ENCODE results near the gene NDUFB5. TPM values are rescaled to one million over a fixed set of nuclear protein-coding genes. Genes with fewer than 3 reads are reported as not detected.

The NDUFB5 gene
- total and polyA plus RNA-seq, 2 donors: 117 to 177 TPM

DNA sequence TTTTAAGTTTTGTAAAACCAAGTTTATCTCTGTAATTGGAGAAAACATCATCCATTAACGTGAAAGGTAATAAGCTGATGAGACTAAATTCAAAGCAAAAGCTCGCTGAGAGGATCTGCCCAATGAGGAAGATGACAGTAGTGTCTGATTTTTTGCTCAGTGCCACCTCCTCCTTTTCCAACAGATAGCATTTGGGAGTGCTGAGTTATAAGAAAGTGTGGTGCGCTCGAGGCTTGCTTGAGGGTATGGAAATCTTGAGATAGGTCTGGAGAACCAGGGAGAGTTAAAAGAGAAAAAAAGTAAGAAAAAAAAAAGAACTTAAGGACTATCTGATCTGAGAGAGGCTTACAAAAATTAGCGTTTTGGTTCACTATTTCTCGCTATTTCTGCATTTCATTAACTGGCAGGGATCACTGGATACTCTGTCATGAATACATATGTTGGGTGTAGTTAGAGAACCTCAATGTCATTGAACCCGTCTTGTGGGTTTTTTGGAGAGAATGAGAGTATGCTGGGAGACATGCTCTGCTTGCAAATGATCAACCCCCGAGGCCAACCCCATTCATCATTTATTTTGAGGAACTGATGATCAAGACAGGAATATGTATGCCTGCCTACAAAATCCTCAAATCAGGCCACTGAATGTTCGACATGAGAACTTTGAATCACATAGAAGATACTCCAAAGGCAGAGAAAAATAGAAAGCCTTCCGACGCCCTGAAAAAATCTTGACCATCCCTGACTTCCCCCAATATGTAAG, 47.3 kb downstream of the NDUFB5 start:
- DNase-seq (ENCODE audit: low read depth in 6 of 9, low spot score in 9 of 9): no peak
- peaks cover 0 to 10% of the 10 kb centered on the region in 2 donors for H3K27me3 ChIP-seq (ENCODE audit: control insufficient read depth in 2 of 2, insufficient read depth in 1 of 2, low read length in 1 of 2)
- WGBS: 51% methylated on average over 11 of the region's 11 CpGs
- H3K9me3 ChIP-seq (ENCODE audit: control insufficient read depth in 2 of 2, insufficient read depth in 1 of 2, low read length in 1 of 2): no peaks in the 10 kb centered on the region
- H3K4me1 ChIP-seq (ENCODE audit: control insufficient read depth in 2 of 2, insufficient read depth in 2 of 2, low read length in 2 of 2): peaks cover 2 to 18% of the 10 kb centered on the region in 2 donors
- peak overlapping the region; percentile 42 to 89 for H3K4me3 ChIP-seq (ENCODE audit: low read length in 2 of 2)
- no peaks in the 10 kb centered on the region for H3K36me3 ChIP-seq (ENCODE audit: control insufficient read depth in 2 of 2, insufficient read depth in 2 of 2, low read length in 1 of 2)
- no peak overlapping the region for H3K27ac ChIP-seq (ENCODE audit: low read depth in 1 of 2, low read length in 1 of 2)

DNA sequence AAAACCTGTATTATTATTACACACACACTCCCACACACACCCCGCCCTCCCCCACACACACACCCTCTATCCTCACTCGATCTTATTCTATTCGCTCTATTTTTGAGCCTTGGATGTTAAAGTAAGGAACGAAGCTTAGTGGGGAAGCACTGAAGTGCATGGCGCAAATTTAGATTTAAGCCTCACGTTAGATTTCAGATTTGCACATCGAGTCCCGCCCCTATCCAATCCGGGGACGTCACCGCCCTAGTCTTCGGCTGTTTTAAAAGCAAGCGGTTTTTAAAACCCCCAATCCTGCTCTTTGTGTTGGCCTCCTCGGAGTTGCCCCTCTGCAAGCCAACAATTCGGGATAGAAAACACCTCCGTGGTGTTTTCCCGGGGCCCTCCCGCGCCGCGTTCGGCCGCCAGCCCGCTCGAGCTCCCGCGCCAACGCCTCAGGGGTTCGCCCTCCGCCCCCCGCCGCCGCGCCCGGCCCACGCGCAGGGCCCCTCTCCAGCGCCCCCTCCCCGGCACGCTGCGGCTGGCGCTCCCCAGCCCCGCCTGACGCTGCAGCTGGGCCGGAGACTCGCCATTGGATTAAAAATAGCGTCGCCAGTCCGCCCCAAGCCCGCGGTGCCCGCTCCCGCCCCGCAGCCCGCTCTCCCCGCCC, 48.0 kb downstream of the NDUFB5 start, which contains the start of gene USP13:
USP13 (plus strand) TSS at position 594 of the 649 bp plus-strand sequence. CDS start 186 bp downstream, outside the sequence.
- peaks cover 0 to 10% of the 10 kb centered on the region in 2 donors for H3K27me3 ChIP-seq (ENCODE audit: control insufficient read depth in 2 of 2, insufficient read depth in 1 of 2, low read length in 1 of 2)
- H3K27ac ChIP-seq (ENCODE audit: low read depth in 1 of 2, low read length in 1 of 2): peak within 1 kb of the TSS; percentile 87 to 94
- no peaks in the 10 kb centered on the region for H3K36me3 ChIP-seq (ENCODE audit: control insufficient read depth in 2 of 2, insufficient read depth in 2 of 2, low read length in 1 of 2)
- under 1% methylated on average over 55 of the region's 56 CpGs for WGBS
- H3K4me3 ChIP-seq (ENCODE audit: low read length in 2 of 2): peak within 1 kb of the TSS; percentile 78 to 89
- DNase-seq (ENCODE audit: low read depth in 6 of 9, low spot score in 9 of 9): peak in 8 of 9 donors; percentile 34 to 80 (median 45)
- H3K4me1 ChIP-seq (ENCODE audit: control insufficient read depth in 2 of 2, insufficient read depth in 2 of 2, low read length in 2 of 2): peaks cover 2 to 18% of the 10 kb centered on the region in 2 donors
- no peaks in the 10 kb centered on the region for H3K9me3 ChIP-seq (ENCODE audit: control insufficient read depth in 2 of 2, insufficient read depth in 1 of 2, low read length in 1 of 2)

DNA sequence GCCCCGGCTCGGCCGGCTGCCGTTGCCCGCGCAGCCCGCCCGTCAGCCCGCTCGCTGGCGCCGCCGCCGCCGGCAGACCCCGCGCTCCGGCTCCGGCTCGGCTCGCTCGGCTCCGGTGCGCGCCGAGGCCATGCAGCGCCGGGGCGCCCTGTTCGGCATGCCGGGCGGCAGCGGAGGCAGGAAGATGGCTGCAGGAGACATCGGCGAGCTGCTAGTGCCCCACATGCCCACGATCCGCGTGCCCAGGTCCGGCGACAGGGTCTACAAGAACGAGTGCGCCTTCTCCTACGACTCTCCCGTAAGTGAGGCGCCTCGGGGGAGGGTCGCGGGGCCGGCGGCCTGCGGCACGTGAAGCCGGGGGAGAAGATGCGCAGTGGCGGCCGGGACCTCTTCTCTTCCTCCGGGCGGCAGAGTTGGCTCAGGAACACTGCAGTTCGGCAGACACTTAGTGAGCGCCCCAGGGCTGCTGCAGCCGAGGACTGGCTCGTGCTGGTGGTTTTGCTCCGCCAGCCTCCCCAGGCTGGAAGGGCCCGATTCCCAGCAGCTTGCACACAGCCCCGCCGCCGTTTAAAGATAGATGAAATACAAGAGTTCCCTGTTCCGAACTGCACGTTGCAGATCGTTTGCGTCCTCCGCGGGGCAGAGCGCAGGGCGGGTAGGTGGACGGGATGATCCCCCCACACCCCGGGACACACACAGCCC, 48.7 kb downstream of the NDUFB5 start:
- H3K27me3 ChIP-seq (ENCODE audit: control insufficient read depth in 2 of 2, insufficient read depth in 1 of 2, low read length in 1 of 2): peaks cover 0 to 10% of the 10 kb centered on the region in 2 donors
- H3K9me3 ChIP-seq (ENCODE audit: control insufficient read depth in 2 of 2, insufficient read depth in 1 of 2, low read length in 1 of 2): no peaks in the 10 kb centered on the region
- peak overlapping the region; percentile 87 to 94 for H3K27ac ChIP-seq (ENCODE audit: low read depth in 1 of 2, low read length in 1 of 2)
- H3K4me3 ChIP-seq (ENCODE audit: low read length in 2 of 2): peak overlapping the region; percentile 78 to 89
- peak in 7 of 9 donors; percentile 46 to 84 (median 56) for DNase-seq (ENCODE audit: low read depth in 6 of 9, low spot score in 9 of 9)
- under 1% methylated on average over 77 of the region's 77 CpGs for WGBS
- no peaks in the 10 kb centered on the region for H3K36me3 ChIP-seq (ENCODE audit: control insufficient read depth in 2 of 2, insufficient read depth in 2 of 2, low read length in 1 of 2)
- H3K4me1 ChIP-seq (ENCODE audit: control insufficient read depth in 2 of 2, insufficient read depth in 2 of 2, low read length in 2 of 2): peaks cover 2 to 18% of the 10 kb centered on the region in 2 donors

DNA sequence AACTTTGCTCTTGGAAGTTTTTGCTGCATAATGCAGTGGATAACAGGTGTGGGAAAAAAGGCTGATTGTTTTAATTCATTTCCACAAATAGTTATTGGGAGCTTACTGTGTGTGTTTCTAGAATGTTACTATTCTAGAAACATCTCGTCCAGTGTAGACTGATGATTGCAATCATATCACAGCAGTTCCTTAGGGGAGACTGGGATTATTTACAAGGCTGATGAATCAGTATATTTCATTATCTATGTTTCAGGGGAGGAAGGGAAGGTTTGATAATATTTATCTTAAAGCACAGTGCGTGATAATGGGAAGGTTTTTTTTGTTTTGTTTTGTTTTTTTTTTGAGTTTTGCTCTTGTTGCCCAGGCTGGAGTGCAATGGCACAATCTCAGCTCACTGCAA, 50.6 kb downstream of the NDUFB5 start:
- peaks cover 2 to 18% of the 10 kb centered on the region in 2 donors for H3K4me1 ChIP-seq (ENCODE audit: control insufficient read depth in 2 of 2, insufficient read depth in 2 of 2, low read length in 2 of 2)
- H3K27ac ChIP-seq (ENCODE audit: low read depth in 1 of 2, low read length in 1 of 2): no peak overlapping the region
- 98% methylated on average over 2 of the region's 2 CpGs for WGBS
- DNase-seq (ENCODE audit: low read depth in 6 of 9, low spot score in 9 of 9): no peak
- no peaks in the 10 kb centered on the region for H3K36me3 ChIP-seq (ENCODE audit: control insufficient read depth in 2 of 2, insufficient read depth in 2 of 2, low read length in 1 of 2)
- no peak overlapping the region for H3K4me3 ChIP-seq (ENCODE audit: low read length in 2 of 2)
- peaks cover 0 to 10% of the 10 kb centered on the region in 2 donors for H3K27me3 ChIP-seq (ENCODE audit: control insufficient read depth in 2 of 2, insufficient read depth in 1 of 2, low read length in 1 of 2)
- H3K9me3 ChIP-seq (ENCODE audit: control insufficient read depth in 2 of 2, insufficient read depth in 1 of 2, low read length in 1 of 2): no peaks in the 10 kb centered on the region

GRCh38 chr3:179658606-179659005, 54.0 kb downstream of the NDUFB5 start:
- Histone ChIP-seq H3K27me3 (ENCODE audit: control insufficient read depth in 2 of 2, insufficient read depth in 1 of 2, low read length in 1 of 2) (peaks cover 0 to 4% of the 10 kb centered on the region in 2 donors), H3K27ac (ENCODE audit: low read depth in 1 of 2, low read length in 1 of 2) (no peak overlapping the region), H3K4me3 (ENCODE audit: low read length in 2 of 2) (no peak overlapping the region), H3K9me3 (ENCODE audit: control insufficient read depth in 2 of 2, insufficient read depth in 1 of 2, low read length in 1 of 2) (no peaks in the 10 kb centered on the region), H3K36me3 (ENCODE audit: control insufficient read depth in 2 of 2, insufficient read depth in 2 of 2, low read length in 1 of 2) (no peaks in the 10 kb centered on the region), H3K4me1 (ENCODE audit: control insufficient read depth in 2 of 2, insufficient read depth in 2 of 2, low read length in 2 of 2) (peaks cover 2 to 11% of the 10 kb centered on the region in 2 donors)
- DNase-seq (ENCODE audit: low read depth in 6 of 9, low spot score in 9 of 9): no peak
- 95% methylated on average over 2 of the region's 2 CpGs for WGBS

GRCh38 chr3:179660872-179661271, 56.3 kb downstream of the NDUFB5 start:
- Histone ChIP-seq H3K4me1 (ENCODE audit: control insufficient read depth in 2 of 2, insufficient read depth in 2 of 2, low read length in 2 of 2) (no peaks in the 10 kb centered on the region), H3K27me3 (ENCODE audit: control insufficient read depth in 2 of 2, insufficient read depth in 1 of 2, low read length in 1 of 2) (no peaks in the 10 kb centered on the region), H3K9me3 (ENCODE audit: control insufficient read depth in 2 of 2, insufficient read depth in 1 of 2, low read length in 1 of 2) (no peaks in the 10 kb centered on the region), H3K27ac (ENCODE audit: low read depth in 1 of 2, low read length in 1 of 2) (no peak overlapping the region), H3K36me3 (ENCODE audit: control insufficient read depth in 2 of 2, insufficient read depth in 2 of 2, low read length in 1 of 2) (no peaks in the 10 kb centered on the region), H3K4me3 (ENCODE audit: low read length in 2 of 2) (no peak overlapping the region)
- WGBS: 95% methylated on average over 3 of the region's 3 CpGs
- no peak for DNase-seq (ENCODE audit: low read depth in 6 of 9, low spot score in 9 of 9)

DNA sequence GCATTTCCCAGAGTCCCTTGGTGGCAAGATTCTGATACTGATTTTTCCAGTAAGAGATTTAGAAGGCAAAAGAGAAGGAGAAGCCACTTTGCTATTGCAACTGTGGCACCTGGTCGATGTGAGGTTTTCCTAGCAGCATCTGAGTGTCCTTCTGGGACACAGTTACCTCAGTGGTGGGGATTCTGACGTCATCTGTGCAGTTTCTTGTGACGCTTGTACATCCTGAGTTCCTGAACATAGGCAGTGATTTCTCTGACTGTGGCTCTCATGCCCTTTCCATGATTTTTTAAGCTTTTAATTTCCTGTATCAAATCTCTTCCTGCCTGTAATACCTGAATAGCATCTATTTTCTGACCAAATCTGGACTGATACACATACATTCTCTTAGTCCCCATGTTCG, 57.2 kb downstream of the NDUFB5 start:
- DNase-seq (ENCODE audit: low read depth in 6 of 9, low spot score in 9 of 9): no peak
- no peaks in the 10 kb centered on the region for H3K4me1 ChIP-seq (ENCODE audit: control insufficient read depth in 2 of 2, insufficient read depth in 2 of 2, low read length in 2 of 2)
- H3K27ac ChIP-seq (ENCODE audit: low read depth in 1 of 2, low read length in 1 of 2): no peak overlapping the region
- no peaks in the 10 kb centered on the region for H3K9me3 ChIP-seq (ENCODE audit: control insufficient read depth in 2 of 2, insufficient read depth in 1 of 2, low read length in 1 of 2)
- no peak overlapping the region for H3K4me3 ChIP-seq (ENCODE audit: low read length in 2 of 2)
- H3K36me3 ChIP-seq (ENCODE audit: control insufficient read depth in 2 of 2, insufficient read depth in 2 of 2, low read length in 1 of 2): no peaks in the 10 kb centered on the region
- H3K27me3 ChIP-seq (ENCODE audit: control insufficient read depth in 2 of 2, insufficient read depth in 1 of 2, low read length in 1 of 2): no peaks in the 10 kb centered on the region
- 97% methylated on average over 4 of the region's 4 CpGs for WGBS

- no peaks in the 10 kb centered on the region for H3K27me3 ChIP-seq (ENCODE audit: control insufficient read depth in 2 of 2, insufficient read depth in 1 of 2, low read length in 1 of 2)
- H3K9me3 ChIP-seq (ENCODE audit: control insufficient read depth in 2 of 2, insufficient read depth in 1 of 2, low read length in 1 of 2): no peaks in the 10 kb centered on the region
- no peak overlapping the region for H3K4me3 ChIP-seq (ENCODE audit: low read length in 2 of 2)
- 98% methylated on average over 1 of the region's 1 CpG for WGBS
- no peaks in the 10 kb centered on the region for H3K4me1 ChIP-seq (ENCODE audit: control insufficient read depth in 2 of 2, insufficient read depth in 2 of 2, low read length in 2 of 2)
- H3K36me3 ChIP-seq (ENCODE audit: control insufficient read depth in 2 of 2, insufficient read depth in 2 of 2, low read length in 1 of 2): no peaks in the 10 kb centered on the region
- DNase-seq (ENCODE audit: low read depth in 6 of 9, low spot score in 9 of 9): no peak
- no peak overlapping the region for H3K27ac ChIP-seq (ENCODE audit: low read depth in 1 of 2, low read length in 1 of 2)
Observed at GRCh38 chr3:179663093-179663492, 58.5 kb downstream of the NDUFB5 start.

DNA sequence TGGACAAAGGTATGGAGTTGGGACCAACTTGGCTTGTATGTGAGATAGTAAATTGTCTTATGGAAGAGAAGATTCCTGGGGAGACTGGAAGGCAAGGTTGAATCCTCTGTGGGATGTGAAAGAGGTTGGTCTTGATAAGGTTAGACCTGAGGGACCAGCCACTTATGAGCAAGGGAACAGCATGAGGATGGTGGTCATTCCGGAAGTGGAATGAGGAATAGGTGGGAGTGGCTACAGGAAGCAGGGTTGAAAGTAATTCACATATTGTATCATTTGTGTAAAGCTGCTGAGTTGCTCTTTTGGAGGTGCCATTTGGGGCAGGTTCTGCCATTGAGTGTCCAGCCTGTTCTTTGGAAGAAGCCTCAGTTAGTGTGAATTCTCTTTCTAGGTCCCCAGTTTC, 61.4 kb downstream of the NDUFB5 start:
- WGBS: 86% methylated on average over 1 of the region's 1 CpG
- DNase-seq (ENCODE audit: low read depth in 6 of 9, low spot score in 9 of 9): no peak

More for the DNA sequence above, 61.4 kb downstream of the NDUFB5 start:
- no peaks in the 10 kb centered on the region for H3K36me3 ChIP-seq (ENCODE audit: control insufficient read depth in 2 of 2, insufficient read depth in 2 of 2, low read length in 1 of 2)
- no peaks in the 10 kb centered on the region for H3K27me3 ChIP-seq (ENCODE audit: control insufficient read depth in 2 of 2, insufficient read depth in 1 of 2, low read length in 1 of 2)
- no peaks in the 10 kb centered on the region for H3K4me1 ChIP-seq (ENCODE audit: control insufficient read depth in 2 of 2, insufficient read depth in 2 of 2, low read length in 2 of 2)
- H3K4me3 ChIP-seq (ENCODE audit: low read length in 2 of 2): no peak overlapping the region
- no peak overlapping the region for H3K27ac ChIP-seq (ENCODE audit: low read depth in 1 of 2, low read length in 1 of 2)
- no peaks in the 10 kb centered on the region for H3K9me3 ChIP-seq (ENCODE audit: control insufficient read depth in 2 of 2, insufficient read depth in 1 of 2, low read length in 1 of 2)
